SH-SY5Y (cell line): ENCODE results near the gene ETV7.

Experiments
- GATA2 ChIP-seq: IDR thresholded peaks from 2 replicates; pipeline ENCODE4 v1.6.1; 2011; ENCODE audit warnings: mild to moderate bottlenecking, low read depth, low read length
- GATA3 ChIP-seq: IDR thresholded peaks from 2 replicates; pipeline ENCODE4 v1.6.1; 2011; ENCODE audit warnings: low read depth, mild to moderate bottlenecking, low read length, moderate library complexity

Gene ETV7

DNA sequence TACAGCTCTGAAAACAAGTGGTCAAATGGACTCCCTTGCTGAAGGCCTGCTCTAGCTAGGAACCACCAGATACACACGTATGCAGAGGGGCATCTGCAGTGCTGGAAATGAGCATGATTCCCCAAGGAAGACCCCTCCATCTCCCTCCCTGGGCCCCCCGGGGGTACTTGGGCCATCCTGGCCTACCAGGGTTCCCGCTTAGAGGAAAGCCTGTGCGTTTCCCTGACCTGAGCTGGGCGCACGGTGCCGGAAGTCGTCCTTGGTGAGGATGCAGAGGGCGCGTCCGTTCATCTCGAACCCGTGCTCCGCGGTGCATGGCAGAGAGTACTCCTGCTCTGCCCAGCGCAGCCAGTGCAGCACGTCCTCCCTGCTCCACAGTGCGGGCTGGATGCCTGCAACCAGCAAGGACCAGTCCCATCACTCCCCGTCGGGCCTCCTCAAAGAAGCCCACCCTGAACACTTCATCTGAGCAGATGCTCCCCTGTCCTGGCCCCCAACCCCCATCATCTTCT lies 11.8 kb downstream of the ETV7 start:
- no peak for TF ChIP-seq GATA3
- no peak for TF ChIP-seq GATA2

DNA sequence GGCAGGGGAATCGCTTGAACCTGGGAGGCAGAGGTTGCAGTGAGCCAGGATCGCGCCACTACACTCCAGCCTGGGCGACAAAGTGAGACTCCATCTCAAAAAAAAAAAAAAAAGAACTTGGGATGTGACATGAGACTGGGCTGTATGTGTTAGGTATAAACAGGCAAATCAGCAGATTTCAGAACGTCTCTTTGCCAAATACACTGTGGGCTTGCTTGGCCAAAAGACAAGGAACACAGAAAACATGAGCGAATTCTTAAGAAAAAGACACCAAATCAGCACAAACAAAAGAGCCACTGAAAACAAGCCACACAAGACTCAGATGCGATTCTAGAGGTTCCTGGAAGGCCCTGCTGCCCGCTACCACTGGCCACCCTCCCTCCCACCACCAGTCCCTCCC lies 12.5 kb downstream of the ETV7 start:
- TF ChIP-seq GATA2 = no peak
- TF ChIP-seq GATA3 = no peak

DNA sequence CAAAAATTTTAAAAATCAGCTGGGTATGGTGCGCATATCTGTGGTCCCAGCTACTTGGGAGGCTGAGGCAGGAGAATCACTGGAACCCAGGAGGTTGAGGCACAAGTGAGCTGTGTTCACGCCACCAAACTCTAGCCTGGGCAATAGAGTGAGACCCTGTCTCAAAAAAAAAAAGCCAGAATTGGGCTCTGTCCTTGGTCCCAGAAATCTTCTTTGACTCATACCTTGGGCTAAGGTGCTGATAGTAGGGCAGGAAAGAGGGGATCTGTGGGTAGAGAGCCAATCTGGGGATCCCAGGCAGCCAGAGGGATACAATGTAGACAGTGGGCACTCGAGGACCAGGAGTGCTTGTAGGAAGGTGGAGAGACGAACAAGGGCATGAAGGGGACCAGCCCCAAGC lies 13.3 kb downstream of the ETV7 start:
- TF ChIP-seq GATA3 (no peak), GATA2 (no peak)

DNA sequence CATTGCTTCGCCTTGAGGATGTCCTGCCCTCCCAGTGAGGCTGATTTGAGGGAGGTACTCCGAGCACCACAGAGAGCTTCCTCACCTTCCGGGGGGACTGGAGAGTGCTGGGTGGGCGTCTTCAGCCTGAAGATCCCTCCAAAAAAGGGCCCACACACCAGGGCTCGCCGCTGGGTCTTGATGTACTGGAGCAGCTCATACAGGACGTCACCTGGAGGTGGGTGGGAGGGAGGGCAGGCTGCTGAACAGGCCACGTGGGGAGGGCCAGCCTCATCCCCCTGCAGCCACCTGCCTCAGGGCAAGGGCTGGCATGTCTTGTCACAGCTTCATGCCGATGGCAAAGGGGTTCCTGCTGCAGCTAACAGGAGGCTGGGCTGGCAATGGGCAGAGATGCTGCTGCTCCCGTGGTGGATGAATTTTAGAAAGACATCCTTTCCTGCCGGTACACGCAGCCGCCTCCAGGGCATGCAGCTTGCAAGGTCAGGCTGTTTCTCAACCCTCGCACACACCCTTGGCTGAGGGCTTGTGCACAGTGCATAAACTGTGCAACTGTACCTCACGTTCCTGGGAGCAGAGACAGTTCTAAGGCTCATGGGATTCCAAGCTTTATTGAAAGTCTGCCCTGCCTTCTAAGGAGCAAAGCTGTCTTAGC lies 14.0 kb downstream of the ETV7 start:
- TF ChIP-seq GATA3 = no peak
- no peak for TF ChIP-seq GATA2

DNA sequence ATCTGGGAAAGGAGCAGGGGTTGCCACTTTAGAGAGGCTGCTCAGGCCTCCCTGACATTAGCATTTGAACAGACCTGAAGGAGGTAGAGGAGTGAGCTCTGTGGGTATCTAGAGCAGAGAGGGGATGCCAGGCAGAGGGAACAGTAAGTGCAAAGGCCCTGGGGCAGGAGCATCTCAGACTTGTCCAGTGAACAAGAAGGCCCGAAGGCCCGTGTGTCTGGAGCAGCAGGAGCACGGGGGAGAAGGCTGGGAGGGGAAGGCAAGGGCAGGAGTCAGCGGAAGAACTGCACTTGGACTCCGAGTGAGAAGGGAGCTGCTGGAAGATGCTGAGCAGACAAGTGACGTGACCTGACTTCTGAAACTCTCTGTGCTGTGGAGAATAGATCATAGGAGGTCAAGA lies 15.4 kb downstream of the ETV7 start:
- TF ChIP-seq GATA3 (no peak), GATA2 (no peak)

DNA sequence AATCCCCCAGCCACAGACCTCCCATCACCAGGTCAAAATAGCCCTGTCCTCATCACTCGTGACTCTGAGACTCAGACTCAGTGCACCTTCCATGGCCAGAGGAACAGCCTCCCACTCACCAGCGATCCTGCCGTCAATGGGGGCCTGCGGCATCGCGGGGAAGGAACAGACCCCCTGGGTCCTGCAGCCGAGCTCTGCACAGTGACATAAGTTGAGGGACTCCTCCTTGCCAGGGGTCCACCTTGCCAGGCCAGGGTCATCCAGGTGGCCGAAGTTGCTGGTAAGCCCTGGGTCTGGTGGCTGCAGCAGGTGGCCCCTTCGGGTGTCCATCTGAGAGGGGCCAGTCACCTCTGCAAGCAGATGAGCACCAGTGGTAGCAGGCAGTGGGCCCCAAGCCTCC lies 16.3 kb downstream of the ETV7 start:
- no peak for TF ChIP-seq GATA3
- no peak for TF ChIP-seq GATA2

DNA sequence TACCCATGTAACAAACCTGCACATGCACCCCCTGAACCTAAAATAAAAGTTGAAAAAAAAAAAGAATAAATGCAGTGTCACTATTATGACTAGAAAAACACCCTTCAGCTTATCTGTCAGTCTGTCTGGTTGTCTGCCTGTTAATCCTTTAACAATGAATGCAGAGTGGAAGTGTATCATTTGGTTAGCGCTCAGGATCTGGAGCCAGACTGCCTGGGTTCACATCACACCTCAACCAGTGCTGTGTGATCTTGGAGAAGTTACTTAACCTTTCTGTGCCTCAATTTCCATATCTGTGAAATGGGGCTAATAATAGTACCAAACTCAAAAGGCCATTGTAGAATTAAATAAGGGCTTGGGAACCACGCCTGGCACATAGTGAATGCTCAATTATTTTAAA lies 16.8 kb downstream of the ETV7 start:
- TF ChIP-seq GATA2 (no peak), GATA3 (no peak)

DNA sequence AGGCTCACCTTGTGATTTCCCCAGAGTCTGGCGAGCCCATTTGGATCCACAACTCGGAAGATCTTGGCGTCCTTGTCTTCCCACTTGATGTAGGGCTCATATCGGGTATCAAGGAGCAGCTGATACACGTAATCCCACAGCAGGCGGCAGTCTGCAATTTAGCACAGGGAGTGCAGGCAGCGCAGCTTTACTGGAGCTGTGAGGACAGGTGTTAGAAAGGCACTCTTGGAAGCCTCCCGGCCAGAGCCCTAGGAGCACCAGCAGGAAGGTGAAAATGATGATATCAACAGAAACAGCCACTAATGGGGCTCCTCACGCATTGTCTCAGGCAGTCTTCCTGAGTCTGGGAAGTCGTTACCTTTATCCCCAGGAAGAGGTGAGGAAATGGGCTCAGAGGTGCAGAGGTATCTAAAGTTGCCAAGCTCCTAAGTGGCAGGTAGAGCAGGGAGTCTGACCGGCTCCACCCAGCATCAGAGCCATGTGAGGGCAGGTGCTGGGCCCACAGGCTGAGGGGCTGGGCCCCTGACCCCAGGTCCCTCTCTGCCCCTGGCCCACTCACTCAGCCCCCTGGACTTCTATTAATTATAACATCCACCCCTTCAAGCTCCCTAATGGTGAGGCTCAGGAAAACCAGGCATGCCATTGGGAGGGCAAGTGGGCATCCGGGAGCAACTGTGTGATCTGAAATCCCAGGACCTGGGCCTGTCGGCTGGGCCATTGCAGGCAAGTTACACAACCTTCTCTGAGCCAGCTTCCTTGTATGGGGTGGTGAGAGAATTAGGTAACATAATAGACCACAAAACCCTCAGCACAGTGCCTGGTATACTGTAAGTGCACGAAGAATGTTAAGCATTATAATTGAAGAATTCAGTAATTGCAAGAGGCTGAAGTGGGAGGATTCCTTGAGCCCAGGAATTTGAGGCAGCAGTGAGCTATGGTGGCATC lies 18.3 kb downstream of the ETV7 start:
- TF ChIP-seq GATA3 (no peak), GATA2 (no peak)

DNA sequence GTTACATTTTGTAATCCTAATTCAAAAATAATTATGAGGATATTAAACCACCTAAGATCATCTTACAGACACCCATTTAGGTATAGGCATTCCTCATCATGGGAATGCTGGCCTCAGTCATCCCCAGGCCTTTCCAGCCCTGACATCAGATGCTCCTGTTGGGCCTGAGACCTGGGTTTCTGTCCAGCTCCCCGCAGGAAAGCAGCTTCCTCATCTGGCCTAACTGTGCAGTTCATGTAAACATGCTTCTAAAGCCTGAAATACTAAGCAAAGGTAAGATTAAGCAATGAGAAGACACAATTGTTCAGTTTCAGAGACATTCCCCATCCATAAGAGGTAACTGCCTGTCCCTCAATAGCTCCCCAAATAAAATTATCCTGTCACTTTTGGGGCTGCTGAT lies 19.0 kb downstream of the ETV7 start:
- TF ChIP-seq GATA3 (no peak), GATA2 (no peak)

DNA sequence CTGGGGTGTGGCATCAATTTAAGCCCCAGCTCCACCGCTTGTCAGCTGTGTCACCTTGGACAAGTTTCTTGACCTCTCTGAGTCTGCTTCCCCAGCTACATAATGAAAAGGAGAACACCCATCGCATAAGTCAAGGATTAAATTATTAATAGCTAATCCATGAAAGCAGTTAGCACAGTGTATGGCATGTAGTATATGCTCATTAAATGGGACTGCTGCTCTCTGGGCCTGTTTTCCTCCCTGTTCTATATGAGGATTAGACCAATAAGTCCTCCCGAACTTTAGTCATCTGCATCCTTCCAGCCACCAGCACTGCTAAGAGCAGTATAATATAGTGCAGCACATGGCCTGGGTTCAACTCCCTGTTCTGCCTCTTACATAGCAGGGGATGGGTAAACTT lies 19.7 kb downstream of the ETV7 start:
- TF ChIP-seq GATA2 (no peak), GATA3 (no peak)

DNA sequence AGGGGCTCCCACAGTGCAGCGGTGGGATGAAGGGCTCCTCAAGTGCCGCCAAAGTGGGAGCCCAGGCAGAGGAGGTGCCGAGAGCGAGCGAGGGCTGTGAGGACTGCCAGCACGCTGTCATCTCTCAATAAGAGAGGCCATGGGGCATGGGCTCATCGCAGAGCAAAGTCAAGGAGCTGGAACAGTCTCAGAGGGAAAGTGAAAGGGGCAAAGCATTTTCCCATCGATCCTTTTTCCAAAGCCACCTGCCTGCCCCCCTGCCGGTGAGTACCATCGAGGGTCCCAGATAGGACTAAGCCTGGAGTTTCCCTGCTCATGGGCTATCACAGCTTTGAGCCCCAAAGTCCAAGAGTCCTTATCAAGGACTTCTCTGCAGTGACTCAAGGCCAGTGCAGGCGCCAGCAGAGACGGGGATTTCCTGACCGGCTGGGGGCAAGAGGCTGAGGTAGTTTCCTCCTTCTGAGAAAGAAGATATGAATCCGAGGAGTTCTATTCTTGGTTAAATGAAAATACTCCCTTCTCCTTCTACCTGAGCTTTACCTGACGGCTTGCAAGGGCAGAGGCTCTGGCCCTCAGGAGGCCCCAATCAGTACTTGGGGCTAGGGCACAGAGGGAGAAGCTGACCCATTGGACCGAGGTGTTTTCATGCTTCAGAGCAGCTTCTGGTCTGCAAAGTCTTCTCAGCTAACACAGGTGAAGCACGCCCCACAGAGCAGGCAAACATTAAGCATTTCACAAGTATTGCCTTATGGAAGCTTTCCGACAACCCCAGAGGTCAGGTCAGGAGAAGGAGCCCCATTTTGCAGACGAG lies 22.6 kb downstream of the ETV7 start:
- TF ChIP-seq GATA3 = no peak
- TF ChIP-seq GATA2 = no peak

DNA sequence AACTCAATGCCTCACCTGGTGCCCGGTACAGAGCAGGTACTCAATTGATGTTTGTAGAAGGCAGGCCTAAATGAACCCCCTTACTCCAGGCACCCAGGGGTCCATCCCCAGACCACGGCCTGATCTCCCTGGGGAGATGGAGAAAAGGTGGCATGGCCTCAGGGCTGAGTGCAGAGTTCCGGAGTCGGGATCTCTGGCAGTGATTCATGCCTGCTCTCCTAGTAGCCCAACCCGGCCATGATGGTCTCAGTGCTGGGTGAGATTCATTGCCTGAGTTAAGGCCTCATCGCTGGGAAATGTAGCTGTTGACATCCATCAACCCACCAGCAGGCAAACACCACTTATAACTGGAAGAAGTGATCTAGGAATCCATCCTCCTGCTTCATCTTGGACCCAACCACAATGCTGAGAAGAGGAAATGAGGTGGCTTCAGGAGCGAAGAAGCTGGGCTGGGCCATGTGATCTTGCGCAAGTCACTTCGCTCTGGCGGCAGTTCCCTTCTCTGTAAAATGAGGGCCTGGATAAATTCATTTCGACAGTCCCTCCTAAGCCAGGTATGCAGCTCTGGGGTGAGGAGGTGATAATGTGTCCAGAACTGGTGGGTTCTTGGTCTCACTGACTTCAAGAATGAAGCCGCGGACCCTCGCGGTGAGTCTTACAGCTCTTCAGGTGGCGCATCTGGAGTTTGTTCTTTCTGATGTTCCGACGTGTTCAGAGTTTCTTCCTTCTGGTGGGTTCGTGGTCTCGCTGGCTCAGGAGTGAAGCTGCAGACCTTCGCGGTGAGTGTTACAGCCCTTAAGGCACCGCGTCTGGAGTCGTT lies 24.7 kb downstream of the ETV7 start:
- TF ChIP-seq GATA3 = no peak
- TF ChIP-seq GATA2 = no peak

DNA sequence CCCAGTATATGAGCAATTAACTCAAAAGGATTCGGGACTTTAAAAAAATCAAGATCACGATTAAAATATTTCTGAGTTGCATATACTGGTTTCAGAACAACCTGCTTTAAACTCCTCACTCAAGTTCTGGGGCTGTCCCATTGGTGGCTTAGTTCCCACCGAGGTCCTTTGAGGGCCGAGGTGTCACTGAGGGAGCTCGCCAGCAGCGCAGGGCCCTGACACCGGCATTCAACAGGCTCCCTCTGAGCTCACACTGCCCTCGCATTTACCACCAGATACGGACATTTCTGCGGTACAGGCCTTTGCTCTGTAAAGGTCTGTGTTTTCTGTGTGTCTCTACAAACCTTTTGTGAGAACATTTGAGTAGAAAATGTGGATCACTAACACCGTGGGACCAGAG lies 26.4 kb downstream of the ETV7 start:
- TF ChIP-seq GATA3 (no peak), GATA2 (no peak)
